Stimulated activated CD4-positive, alpha-beta T cell treated with anti-CD3 and anti-CD28 coated beads, Interleukin-2, amount 100 ng/mL, for 24 hours (primary cell): ENCODE data around the gene ADAMTSL1.

ENCODE experiments used
- DNase-seq, 2 donors: peaks; one replicate each; pipeline ENCODE4 v3.0.0-alpha.2; 2020

The ADAMTSL1 gene

DNA sequence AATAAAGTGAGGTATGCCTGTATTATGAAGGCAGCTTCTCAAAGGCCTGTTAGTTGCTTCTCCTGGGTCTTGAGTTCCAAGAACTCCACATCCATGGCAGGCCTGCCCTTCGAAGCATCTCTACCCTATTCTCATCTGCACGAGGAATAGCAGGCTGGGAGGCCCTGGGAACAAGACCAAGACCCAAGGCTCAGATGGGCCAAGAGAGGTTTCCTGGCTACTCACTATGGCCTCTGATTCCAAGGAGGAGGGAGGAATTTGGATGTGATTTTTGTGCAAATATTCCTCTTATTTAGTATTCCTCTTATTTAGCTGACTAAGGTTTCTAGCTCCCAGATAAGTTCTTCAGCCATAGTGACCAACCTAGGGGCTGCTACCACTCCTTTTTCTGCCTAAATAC lies 407.8 kb downstream of the ADAMTSL1 start:
- no peak for DNase-seq

DNA sequence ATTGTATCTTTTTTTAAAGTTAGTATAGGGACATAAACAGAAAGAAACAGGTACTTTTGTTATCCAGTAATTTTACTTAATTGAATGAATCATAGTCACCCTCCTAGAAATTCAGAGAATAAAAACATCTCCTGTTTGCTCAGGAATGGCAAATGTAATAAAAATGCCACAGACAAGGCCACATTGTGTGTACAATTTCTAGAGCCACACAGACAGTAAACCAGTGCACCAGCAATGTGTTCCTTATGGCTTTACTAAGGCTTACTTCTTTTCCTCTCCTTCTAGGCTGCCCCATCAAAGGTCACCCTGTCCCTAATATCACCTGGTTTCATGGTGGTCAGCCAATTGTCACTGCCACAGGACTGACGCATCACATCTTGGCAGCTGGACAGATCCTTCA lies 413.6 kb downstream of the ADAMTSL1 start:
- DNase-seq: no peak

DNA sequence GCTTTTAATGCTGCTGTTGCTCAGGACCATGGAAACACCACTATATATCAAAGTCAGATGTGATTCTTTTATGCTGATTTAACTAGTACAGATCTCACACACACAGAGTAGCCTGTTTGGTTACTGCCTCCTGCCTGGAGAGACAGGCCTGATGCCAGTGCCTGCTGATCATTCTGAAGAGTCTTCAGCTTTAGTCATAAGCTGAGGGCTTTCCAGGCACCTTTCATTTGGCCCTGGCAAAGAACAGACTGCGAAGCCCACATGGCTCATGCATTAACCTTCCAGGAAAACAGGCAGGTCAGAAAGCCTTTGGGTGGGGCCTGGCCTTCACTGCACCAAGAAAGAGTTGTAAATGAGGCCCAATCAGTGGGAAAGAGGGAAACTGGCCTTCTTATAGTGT lies 414.3 kb downstream of the ADAMTSL1 start:
- DNase-seq: no peak

DNA sequence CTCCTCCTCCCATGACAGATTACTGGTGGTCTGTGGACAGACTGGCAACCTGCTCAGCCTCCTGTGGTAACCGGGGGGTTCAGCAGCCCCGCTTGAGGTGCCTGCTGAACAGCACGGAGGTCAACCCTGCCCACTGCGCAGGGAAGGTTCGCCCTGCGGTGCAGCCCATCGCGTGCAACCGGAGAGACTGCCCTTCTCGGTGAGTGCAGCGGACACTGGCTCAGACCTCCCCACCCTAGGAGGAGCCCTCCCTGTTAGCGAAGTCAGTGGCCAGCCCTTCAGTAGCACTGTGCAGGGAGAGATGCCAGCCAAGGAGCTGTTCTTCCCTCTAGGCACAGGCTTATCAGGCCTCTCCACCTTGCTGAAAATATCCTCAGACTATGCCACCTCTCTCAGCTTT lies 415.6 kb downstream of the ADAMTSL1 start:
- DNase-seq: no peak

DNA sequence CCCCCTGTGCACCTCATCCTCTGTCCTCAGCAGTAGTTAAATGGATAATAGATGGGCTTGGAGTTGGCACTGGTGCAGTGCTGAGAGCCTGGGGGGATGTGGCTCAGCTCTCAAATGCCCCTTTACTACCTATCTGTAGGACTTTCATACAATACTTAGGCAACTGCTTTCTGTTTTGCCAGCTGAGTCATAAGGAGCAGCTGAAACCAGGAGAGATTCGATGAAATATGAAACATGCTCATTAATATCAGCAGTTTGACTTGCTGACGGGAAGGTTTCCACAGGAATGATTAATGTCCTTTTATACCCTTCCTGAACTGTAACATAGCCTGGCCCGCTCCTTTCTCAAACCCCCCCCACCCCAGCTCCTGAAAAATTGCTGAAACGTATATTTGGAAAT lies 416.4 kb downstream of the ADAMTSL1 start:
- DNase-seq: no peak

DNA sequence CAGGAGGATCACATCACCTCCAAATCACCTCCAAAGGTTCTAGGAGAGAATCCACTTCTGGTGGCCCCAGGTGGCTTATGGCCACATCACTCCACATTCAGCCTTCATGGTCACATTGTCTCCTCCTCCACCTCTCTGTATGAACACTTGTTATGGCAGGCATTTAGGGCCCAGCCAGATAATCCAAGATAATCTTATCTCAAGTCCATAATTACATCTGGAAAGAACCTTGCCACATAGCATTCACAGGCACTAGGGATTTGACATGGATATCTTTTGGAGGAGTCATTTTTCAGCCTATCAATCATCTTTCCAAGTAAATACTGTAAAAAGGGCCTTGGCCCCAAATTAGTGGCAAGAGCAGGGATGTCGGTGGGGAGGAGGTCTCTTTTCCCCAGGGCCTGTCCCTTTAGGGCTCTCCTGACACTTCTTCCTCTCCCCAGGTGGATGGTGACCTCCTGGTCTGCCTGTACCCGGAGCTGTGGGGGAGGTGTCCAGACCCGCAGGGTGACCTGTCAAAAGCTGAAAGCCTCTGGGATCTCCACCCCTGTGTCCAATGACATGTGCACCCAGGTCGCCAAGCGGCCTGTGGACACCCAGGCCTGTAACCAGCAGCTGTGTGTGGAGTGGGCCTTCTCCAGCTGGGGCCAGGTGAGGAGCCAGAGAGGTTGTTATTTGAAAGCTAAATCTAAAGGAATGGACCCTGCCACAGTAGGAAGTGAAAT lies 418.2 kb downstream of the ADAMTSL1 start:
- DNase-seq: no peak

DNA sequence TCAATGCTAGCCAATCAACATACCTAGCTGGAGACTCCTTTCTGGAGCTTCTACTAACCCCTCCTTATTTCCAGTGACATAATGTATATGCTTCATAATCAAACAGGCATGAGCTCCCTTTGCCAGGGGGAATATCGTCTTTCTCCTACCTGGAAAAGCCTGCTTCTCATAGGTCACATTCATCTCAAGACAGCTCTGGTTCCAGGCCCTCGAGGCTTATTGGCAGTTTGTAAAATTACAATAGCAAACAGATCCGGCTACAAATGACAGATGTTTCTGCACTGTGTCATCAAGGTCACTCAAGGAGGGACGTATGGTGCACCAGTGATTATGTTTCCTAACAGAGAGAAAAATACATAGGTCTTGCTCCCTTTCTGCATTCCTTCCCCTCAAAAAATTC lies 419.1 kb downstream of the ADAMTSL1 start:
- no peak for DNase-seq

DNA sequence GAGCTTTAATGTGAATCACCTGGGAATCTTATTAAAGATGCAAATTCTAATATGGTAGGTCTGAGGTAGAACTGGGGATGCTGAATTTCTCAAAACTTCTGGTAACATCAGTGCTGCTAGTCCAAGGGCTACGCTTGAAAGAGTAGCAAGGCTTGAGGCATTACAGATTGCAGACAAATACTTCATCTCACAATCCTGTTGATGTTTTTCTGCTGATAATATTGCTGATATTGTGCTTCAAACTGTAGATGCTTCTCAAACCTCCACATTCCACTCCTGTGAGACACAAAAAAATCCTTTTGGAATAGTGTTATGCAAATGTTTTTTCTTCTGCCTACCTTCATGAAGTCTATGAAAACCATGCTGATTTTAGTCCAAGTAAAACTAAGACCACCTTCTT lies 419.5 kb downstream of the ADAMTSL1 start:
- no peak for DNase-seq

DNA sequence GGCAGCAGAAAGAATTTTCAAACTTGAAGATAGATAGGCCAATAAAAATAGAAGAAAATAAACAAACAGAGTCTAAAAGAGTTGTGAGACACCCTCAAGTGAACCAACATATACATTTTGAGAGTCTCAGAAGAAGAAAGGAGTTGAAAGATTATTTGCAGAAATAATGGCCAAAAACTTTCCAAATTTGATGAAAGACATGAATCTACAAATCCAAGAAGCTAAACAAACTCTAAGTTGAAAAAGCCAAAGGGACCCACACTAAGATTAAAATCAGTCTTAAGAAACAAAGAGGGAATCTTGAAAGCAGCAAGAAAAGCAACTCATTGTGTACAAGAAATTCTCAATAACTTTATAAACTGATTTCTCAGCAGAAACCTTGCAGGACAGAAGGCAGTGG lies 422.1 kb downstream of the ADAMTSL1 start:
- DNase-seq: no peak

DNA sequence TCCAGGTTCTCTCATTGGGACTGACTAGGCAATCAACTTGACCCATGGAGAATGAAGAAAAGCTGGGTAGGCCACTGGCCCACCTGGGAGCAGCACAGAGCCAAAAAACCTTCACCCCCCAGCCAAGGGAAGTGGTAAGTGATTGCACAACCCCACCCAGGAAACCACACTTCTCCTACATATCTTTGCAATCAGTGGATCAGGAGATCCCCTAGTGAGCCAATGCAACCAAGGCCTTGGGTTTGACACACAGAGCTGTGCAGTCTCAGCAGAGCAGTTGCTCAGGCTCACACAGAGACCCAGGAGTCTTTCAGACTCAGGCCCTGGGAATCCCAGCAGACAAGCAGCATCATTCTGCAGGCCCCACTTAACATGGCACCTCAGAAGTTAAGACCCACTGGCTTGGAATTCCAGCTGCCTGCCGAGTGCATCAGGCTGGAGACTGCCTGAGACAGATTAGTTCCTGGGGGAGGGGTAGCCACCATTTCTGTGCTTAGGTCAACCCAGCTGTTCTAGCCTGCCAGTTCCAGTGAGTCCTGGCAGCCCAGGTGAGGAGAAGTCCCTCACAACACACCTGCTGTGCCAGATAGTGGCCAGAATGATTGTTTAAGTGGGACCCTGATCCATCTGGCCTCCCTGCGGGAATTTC lies 422.7 kb downstream of the ADAMTSL1 start:
- DNase-seq: no peak

DNA sequence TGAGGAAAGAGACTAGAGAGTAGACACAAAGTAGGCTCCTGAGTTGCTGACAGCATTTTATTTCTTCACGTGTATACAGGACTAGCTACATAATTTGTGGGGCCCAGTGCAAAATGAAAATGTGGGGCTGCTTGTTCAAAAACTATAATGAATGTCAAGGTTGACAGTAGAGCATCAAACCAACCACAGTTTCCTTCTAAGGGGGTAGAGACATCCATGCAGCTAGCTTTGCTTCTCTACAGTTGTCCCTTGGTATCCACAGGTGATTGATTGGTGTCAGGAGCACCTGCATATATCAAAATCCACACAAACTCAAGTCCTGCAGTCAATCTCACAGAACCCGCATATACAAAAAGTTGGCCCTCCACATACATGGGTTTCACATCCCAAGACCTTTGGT lies 429.5 kb downstream of the ADAMTSL1 start:
- no peak for DNase-seq

DNA sequence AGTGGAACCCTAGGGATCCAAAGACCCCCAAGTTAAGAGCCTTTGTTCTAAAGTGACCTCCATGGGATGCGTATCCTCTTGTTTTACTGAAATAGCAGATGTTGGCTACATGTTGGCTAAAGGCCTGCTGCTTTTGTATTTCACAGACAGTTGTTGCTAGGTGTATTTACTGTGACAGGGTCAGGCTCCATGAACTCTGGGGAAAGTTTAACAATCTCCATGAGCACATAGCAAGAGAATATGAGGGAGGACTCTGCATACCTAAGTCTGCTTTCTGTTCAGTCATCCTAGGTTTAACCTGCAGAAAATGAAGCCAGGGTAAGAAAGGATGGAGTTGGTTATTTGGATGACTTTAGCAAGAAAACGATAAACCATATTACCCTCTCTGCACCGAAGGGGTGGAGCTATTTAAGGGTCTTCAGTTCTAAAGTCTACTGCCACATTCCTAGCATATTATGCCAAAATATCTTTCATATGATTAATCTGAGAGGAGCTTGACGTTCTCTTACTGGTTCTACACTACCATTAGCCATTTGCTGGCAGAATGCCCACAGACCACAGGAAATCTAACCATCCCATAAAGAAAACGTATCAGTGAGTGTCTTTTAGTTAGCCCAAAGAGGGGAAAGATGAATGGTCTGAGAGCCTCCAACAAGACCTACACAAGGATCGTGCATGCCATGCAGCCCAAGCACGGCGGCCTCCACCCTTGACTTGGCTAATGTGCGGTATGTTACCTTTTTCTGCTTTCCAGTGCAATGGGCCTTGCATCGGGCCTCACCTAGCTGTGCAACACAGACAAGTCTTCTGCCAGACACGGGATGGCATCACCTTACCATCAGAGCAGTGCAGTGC lies 431.3 kb downstream of the ADAMTSL1 start:
- DNase-seq: no peak

DNA sequence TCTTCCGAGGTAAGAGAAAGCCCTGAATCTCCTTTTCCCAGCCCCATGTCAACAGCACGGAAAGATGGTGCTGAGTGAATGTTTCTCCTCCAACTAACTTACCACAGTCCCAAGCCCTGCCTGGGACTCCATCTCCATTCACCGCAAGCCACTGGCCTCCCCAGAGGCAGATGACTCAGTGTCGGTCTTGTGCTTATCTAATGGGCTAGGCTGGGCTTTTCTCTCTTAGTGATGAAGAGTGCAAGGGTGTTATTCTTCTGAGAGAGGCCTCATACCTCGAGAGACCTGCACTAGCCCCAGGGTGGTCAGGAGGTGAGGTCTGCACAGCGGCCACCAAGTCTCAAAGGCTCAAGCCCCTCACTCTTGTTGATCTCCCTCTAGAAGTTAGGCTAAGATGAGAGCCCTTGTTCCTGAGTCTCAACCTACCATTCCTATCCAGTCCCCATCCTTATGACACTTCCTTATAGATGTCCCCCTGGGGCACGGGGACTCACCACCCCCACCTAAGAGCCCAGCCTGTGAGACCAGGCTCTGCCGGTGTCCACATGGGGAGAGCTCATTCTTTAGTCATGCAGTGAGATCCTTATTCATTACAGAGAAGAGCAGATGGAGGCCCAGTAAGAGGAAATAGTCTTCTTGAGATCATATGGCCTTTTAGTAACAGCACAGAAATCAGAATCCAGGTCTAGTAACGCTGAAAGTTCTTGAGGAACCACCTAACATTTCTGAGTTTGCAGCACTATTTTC lies 432.1 kb downstream of the ADAMTSL1 start:
- DNase-seq: no peak

DNA sequence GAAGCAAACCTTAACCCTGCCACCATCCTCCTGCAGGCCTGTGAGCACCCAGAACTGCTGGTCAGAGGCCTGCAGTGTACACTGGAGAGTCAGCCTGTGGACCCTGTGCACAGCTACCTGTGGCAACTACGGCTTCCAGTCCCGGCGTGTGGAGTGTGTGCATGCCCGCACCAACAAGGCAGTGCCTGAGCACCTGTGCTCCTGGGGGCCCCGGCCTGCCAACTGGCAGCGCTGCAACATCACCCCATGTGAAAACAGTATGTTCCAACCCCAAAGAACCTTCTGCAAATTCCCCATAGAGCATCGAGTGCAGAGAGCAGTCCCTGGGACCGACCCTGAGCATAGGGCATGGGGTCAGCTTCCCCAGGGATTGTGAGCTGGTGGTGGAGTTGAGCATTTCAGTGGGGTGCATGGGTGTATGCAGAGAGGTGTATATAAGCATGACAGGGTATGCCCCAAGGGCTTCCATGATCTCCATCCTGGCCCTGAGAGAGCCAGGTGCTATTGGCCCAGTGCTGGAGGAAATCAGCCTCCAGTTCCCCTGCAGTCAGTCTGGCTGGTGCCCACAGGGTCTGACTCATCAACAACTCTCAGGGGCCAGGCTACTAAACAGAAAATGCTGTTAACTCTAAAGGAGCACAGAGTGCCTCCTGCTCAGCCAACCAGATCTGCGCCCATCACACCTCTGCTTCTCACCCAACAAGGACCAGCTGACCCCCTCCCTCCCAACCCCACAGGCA lies 432.9 kb downstream of the ADAMTSL1 start:
- no peak for DNase-seq

DNA sequence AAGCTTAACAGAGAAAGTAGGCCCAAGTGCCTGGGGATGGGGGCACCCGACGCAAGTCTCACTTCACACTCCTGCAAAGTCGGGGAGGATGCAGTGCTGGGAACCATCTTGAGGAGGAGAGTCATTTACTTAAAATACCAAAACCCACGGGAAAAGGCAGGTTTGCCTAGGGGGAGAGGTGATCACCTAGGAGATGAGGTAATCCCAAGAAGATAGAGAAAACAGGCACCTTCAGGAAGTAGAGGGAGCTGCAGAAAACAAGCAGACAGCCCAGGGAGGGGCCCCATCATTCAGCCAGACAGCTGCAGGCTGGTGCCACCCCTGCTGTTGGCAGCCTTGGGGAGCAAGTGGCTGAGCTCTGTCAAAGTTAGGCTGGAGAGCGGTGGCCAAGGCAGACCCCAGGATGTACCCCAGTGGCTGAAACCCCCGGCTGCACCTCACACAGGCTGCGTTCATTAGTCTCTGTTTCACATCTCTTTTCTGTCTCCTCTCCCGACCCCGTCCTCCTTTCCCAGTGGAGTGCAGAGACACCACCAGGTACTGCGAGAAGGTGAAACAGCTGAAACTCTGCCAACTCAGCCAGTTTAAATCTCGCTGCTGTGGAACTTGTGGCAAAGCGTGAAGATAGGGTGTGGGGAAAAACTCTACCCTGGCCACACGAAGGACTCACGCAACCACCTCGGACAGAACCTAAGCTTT lies 434.1 kb downstream of the ADAMTSL1 start:
- DNase-seq: no peak

DNA sequence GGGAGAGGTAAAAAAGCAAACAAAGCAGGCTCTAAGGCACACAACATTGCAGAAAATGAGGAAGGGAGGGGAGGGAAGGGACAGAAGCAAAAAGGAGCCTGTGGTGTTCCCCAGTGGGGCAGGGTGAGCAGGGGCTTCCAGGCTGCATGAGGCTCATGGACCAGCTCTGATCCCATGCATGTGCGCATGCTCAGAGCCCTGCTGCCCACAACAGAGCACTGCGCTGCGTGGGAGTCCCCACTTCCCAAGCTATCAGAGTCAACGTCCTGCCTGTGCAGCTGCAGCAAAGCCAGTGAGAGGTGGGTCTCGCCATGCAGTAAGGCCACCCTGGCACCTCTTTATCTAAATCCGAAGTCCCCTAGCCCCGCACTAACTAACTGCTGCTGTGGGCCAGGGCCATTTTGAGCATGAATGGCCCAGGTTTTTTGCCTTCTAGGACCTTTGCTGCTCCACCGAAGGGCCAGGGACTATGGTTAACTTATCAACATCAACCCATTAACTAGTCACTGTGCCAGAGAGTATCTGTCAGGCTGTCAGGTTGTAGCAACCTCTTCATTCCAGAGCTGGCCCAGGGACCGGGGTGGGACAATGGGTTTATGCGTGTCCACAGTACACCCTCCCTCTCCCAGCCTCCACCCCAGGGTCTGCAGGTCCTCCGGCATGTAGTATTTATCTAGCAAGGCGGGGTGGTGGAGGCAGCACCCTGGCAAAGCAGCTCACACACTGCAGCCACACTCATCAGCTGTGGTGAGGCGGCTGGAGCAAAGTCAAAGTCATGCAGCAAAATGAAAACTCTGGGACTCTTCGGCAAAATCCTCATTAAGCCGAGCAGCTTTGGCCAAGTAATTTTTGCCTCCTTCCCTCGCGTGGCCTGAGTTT lies 435.4 kb downstream of the ADAMTSL1 start:
- no peak for DNase-seq

DNA sequence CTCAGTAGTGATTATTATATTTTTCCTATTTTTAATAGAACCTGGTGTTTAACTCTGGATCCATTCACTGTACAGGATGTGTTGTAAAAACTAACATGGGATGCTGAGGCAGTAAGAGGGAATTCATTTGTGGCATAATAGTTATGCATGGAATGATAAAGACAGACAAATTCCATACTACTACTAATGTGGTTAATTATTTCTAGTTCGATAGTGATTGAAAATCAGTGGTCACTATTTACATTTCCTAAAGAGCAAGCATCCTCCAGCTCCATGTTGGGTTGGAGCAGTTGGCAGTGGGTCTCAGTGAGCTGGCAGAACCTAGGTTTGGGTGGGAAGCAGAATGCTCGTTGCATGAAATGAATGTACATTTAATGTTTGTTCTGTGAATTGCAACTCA lies 436.5 kb downstream of the ADAMTSL1 start:
- DNase-seq: no peak

DNA sequence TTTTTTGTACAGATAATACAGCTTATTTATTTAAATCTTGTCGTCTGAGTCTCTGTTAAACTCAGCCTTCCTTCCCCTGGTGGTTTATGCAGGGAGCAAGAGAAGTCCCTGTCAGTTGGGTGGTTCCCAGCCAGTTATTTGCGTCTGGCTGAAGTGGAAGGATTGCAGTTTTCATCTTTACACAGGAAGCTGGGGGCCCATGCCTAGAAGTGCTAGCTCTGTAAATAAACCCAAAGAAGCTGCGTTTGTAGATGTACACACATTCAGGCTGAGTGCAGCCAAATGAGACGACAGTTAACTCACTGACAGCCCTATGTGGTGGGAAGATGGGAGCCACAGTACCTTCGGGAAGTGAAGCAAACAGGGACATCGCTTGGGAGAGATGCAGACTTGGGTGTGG lies 437.0 kb downstream of the ADAMTSL1 start:
- no peak for DNase-seq

DNA sequence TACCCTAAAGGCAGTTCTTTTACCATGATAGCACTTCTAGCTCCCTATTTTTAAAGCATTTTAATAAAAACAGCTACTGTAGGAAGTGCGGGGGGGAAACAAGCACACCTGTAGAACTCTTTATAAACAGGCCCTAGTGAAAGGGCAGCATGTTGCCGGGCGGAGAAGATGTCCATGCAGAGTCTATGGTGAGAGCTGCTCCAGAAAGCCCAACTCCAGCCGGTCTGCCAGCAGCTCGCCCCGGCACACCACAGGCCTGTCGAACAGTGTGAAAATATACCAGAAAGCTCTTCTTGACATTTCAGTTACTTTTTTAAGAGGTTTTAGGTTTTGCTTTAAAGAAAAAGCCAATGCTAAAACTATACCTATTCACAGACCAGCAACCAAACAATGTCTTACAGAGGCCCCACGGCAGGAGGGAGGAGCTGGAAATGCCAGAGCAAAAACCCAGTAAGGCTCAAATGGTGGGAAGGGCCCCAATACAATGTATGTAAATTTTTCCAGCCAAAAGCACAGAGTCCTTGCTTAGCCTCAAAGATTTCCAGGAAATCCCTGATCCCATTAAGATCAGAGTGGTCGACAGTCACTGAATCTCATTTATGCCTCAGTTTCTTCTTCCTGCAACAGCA lies 437.9 kb downstream of the ADAMTSL1 start:
- DNase-seq: no peak
